Measurements from ENCODE around the gene GJA5.

Gene GJA5

DNA sequence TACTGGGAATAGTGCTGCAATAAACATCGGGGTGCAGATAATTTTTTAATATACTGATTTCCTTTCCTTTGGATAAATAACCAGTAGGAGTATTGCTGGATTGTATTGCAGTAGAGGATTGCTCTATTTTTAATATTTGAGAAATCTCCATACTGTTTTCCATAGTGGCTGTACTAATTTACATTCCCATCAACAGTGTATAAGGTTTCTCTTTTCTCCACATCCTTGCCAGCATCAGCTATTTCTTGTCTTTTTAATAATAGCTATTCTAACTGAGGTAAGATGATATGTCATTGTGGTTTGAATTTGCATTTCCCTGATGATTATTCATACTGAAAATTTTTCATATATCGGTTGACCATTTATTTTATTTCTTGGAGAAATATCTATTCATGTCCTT, 31.1 kb downstream of the GJA5 start:
- DNase-seq (ENCODE audit: low read depth in 3 of 3): no peak

DNA sequence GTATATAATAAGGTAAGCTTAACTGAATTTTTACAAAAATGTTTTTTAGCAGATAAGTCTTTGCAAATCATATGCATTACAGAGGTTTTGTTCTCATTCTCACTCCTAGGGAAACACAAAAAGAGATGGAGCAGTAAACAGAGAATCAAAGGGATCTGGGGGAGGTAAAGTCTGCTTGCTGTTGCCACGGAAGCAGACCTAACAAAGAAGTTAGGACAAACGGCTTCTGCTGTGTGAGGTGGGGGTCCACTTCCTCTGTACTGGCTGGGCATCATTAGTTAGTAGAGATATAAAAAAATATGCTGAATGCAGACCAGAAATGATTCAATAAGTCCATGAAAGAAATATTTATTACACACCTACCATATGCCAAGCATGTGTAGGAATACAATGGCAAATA, 34.2 kb downstream of the GJA5 start:
- no peak for DNase-seq (ENCODE audit: low read depth in 3 of 3)

DNA sequence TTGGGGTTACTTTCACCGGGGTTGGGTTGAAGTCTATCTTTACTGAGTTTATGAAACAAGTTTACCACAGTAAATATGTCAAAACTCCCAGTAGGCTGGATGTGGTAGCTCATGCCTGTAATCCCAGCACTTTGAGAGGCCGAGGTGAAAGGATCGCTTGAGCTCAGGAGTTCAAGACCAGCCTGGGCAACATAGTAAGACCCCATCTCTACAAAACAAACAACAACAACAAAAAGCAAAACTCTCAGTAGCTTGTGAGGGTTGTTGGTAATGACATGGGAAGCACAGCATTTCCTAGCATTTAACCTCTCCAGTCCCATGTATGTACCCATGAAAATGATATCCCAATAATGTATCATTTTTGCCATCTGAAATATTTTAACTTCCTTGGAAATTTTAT, 34.7 kb downstream of the GJA5 start:
- DNase-seq (ENCODE audit: low read depth in 3 of 3): no peak

DNA sequence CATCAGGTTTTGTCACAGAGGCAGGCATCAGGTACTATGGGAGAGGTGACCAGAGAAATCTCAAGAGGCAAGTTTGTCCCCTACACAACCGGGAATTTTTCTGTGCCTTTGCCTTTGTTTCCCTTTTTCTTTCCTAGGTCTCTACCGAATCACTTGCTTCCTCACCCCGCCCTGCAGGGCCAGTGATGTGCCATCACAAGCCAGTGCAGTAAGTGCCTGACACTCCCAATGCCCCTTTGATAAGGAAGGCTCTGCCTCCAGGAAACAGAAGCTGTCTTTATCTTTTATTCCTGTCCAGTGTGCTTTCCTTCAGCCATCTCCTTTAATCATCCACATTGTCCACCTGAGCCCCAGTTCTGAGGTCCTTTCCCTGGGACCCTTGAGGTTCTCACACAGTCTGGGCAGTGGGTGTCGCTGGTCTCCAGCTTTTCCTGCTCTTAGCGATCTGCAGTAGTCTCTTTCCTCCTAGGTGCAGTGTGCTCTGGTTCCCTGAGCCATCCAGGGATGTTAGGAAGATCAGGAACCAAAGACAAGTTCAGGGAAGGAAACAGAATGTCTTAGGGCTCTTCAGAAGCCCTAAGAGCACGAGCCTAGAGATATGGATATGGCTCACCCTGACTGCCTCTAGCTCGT, 36.6 kb downstream of the GJA5 start:
- no peak for DNase-seq (ENCODE audit: low read depth in 3 of 3)

DNA sequence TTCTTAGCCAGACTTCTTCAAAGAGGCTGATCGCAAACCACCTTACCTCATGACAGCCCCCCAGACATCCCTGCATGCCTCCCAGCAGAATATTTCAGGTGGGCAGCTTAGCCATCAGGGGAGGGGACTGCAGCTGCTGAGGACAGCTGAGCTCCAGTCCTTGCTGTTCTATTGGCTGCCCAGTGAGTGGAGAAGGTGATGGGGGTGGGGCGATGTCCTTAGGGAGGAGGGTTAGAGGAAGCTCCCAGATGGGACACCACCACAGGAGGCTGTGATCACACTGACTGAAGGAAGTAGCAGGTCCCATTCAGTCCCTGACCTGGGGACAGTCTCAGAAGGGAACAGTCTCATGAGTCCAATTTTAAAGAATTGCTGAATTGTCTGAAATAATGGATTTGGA, 38.3 kb downstream of the GJA5 start:
- DNase-seq (ENCODE audit: low read depth in 3 of 3): no peak

DNA sequence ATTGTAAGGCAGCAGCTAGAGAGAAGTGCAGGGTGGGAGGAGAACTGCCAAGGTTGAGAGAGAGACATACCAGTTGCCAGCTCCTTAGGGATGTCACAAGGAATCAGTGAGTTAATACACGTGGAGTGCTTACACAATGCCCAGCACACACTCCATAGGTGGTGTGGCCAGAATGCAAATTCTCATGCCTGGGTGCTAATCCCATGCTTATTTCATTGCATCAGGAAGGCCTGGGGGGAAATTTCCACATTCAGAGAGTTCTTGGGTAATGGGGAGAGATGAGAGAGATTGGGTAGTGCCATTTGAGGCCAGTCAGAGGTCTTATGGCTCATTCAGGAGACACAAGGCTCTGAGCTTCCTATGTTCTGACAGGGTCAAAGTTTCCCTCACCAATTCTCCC, 38.7 kb downstream of the GJA5 start:
- DNase-seq (ENCODE audit: low read depth in 3 of 3): no peak

DNA sequence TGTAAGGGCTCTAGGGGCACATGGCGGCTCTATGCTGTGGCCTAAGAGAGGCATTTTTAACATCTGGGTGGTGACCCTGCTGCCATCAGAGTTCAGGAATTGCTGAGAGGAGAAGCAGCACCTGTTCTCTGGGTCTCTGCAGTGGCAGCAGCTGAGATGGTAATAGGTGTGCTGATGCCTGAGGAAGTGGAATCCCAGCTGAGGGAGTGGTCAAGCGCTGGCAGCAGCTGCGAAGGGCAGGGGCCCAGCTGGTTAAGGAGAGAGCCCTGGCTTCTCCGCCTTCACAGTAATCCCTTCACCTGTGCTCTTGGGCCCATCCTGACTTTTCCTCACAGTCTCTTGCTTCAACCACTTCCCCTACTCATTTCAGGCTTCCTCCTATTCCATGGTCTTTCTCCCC, 39.8 kb downstream of the GJA5 start:
- DNase-seq (ENCODE audit: low read depth in 3 of 3): no peak

DNA sequence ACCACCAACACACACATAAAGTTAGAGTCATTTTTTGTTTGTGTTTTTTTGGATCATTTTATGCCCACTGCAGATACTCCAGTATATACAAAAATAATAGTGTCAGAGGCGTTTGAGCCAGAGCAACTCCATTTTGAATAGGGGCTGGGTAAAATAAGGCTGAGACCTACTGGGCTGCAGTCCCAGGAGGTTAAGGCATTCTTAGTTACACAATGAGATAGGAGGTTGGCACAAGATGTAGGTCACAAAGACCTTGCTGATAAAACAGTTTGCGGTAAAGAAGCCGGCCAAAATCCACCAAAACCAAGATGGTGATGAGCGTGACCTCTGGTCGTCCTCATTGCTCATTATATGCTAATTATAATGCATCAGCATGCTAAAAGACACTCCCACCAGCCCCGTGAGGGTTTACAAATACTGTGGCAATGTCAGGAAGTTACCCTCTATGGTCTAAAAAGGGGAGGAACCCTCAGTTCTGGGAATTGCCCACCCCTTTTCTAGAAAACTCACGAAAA, 40.6 kb downstream of the GJA5 start:
- DNase-seq (ENCODE audit: low read depth in 3 of 3): no peak

DNA sequence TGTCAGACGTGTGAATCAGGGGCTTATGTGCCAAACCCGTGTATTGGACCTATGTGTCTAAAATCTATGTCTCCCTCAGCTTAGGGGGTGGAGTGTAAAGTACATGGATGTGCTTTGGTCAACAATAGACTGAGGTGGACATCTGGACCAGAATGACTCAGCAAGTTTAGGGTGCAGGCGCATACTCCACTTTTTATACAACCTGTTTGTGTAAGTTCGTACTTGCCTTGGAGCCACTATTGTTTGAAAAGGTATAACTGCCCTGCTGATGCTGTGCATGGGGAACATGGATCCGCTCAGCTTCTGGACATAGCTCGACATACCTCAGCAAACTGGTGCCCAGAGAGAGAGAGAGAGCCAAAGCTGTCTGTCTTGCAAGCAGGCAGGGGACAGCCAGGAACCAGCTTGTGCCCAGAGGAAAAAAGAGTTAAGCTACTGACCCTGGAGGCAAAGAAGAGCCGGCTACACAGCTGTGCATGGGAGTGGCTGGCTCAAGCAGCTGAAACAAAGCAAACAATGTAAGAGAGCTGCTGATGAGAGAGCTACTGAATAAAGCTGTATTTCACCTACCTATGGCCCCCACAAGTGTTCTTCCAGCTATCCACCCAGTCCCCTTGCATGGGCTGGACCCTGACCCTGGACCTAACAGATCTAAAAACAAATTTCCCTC, 41.2 kb downstream of the GJA5 start:
- no peak for DNase-seq (ENCODE audit: low read depth in 3 of 3)

DNA sequence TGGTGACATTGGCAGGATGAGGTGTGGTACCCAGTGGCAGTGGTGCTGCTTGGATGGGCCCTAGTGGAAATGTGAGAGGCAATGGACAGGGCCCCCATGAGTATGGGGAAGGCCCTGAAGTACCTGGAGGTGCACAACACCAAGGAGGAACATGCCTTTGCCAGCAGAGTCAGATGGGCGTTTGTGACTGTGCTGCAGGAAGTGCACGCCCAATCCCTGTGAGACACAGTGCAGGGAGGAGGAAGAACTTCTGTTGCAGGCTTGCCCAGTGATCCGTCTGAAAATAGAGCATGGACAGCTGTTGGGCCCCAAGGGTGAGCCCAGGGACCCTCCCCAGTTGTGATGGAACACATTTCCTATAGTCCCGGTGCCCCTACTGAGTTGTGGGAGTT, 42.7 kb downstream of the GJA5 start:
- no peak for DNase-seq (ENCODE audit: low read depth in 3 of 3)

DNA sequence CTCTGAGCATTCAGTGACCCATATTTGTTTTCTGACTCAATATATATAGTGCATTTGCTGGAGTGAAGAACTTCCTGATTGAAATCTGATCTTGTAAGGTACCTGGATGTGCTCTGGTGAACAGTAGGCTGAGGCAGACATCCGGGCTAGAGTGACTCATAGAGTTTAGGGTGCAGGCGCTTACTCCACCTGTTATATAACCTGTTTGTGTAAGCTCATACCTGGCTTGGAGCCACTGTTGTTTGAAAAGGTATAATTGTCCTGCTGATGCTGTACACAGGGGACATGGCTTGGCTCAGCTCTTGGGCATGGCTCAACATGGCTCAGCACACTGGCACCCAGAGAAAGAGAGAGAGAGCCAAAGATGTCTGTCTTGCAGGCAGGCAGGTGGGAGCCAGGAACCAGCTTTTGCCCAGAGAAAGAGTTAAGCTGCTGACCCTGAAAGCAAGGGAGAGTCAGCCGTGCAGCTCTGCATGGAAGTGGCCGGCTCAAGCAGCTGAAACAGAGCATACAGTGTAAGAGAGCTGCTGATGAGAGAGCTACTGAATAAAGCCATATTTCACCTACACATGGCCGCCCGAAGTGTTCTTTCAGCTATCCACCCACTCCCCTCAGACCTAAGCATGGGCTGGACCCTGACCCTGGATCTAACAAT, 43.2 kb downstream of the GJA5 start:
- DNase-seq (ENCODE audit: low read depth in 3 of 3): no peak

DNA sequence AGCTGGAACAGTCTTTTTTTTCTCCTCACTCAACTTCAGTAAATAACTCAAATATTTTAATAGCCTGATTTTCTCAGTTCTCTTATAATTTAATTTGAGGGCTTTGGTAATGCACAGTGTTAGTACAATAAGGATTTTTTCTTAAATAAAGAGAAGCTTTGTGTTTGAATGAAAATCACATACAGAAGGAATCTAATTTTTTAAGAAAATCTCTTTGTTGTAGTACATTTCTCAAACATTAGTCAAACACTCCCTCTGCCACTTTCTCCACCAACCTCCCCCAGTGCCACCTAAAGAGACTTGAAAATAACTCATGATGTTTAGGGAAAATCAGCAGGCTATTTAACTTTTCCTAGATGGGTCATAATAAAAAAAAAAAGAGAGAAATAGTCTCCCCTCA, 47.8 kb downstream of the GJA5 start:
- no peak for DNase-seq (ENCODE audit: low read depth in 3 of 3)

Measured in stimulated activated CD4-positive, alpha-beta T cell treated with anti-CD3 and anti-CD28 coated beads, TNF-alpha, amount 100 ng/mL, for 4 hours (primary cell).